GM12892 (cell line): Measurements from ENCODE around the gene ASPHD2.

Source experiments
- POLR2A ChIP-seq: IDR thresholded peaks from 2 replicates; pipeline ENCODE4 v1.6.1; 2011; ENCODE audit warnings: low read depth, low read length, control low read depth
- POLR2AphosphoS5 ChIP-seq: IDR thresholded peaks from 2 replicates; pipeline ENCODE4 v1.6.1; 2011; ENCODE audit warnings: low read depth, low read length, control low read depth
- TAF1 ChIP-seq: IDR thresholded peaks from 2 replicates; pipeline ENCODE4 v1.6.1; 2011; ENCODE audit warnings: low read depth, mild to moderate bottlenecking, control low read depth, low read length, borderline replicate concordance

DNA sequence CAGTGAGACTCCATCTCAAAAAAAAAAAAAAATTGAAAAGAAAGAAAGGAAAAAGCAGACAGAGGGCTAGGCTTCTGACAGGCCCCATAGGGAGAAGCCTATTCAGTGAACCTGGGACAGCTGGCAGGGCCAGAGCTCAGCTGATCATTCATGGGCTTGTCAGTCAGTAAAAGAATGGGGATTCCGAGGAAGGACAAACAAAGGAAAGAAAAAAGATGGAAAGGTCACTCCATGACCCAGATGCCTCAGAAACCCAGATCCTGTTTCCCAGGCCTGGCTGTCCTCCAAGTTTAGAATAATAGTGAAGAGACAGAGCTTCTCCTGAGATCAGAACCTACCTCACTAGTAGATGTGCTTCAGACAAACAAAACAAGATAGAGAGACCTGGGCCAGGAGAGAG is 34.3 kb upstream of the ASPHD2 start:
- TF ChIP-seq POLR2A (no peak), TAF1 (no peak), POLR2AphosphoS5 (no peak)
